IPS-20b (cell line): Measurements from ENCODE around the gene DEXI.

Source experiments
- H3K27ac ChIP-seq: one replicate; pipeline ENCODE4 v1.5.1; 2013; ENCODE audit warnings: low read length
- H3K27me3 ChIP-seq: 2 replicates; pipeline ENCODE4 v1.6.1; 2013; ENCODE audit warnings: mild to moderate bottlenecking, low read length, inconsistent platforms; ENCODE audit not compliant: insufficient read depth
- H3K36me3 ChIP-seq: 2 replicates; pipeline ENCODE4 v1.6.1; 2013; ENCODE audit warnings: low read depth, mild to moderate bottlenecking, inconsistent platforms, low read length, moderate library complexity; ENCODE audit not compliant: insufficient read depth
- H3K4me1 ChIP-seq: 2 replicates; pipeline ENCODE4 v1.6.1; 2013; ENCODE audit warnings: mild to moderate bottlenecking, control low read depth, inconsistent platforms, low read length, moderate library complexity; ENCODE audit not compliant: insufficient read depth
- H3K4me3 ChIP-seq: 2 replicates; pipeline ENCODE4 v1.5.1; 2013; ENCODE audit warnings: mild to moderate bottlenecking, low read length, inconsistent platforms
- H3K9ac ChIP-seq: 2 replicates; pipeline ENCODE4 v1.6.1; 2013; ENCODE audit warnings: low read depth, mild to moderate bottlenecking, inconsistent platforms, low read length, moderate library complexity
- H3K9me3 ChIP-seq: 2 replicates; pipeline ENCODE4 v1.6.1; 2013; ENCODE audit warnings: mild to moderate bottlenecking, low read depth, low read length, inconsistent platforms; ENCODE audit not compliant: insufficient read depth

DEXI gene

GRCh38 chr16:10896723-10897122, 45.5 kb downstream of the DEXI start:
- H3K9me3 ChIP-seq: no peaks in the 10 kb centered on the region
- no peak overlapping the region for H3K9ac ChIP-seq

DNA sequence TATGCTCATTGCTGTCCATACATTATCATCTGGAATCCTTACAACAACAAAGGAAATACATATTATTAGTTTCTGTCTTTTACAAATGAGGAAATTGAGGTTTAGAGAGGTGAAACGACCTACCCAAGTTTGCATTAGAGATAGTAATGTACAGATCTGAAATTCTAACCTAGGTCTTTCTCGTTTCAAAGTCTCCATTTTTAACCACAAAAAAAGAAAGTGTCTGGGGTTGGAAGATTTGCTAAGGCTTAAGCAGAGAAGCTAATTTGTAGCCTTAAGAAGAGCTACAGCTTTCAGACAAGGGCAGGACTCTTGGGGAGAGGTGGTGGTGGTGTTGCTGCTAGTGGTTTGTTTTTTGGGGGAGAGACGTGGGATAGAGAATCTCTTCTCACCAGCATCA, 46.1 kb downstream of the DEXI start:
- H3K27ac ChIP-seq: no peak overlapping the region
- no peak overlapping the region for H3K4me3 ChIP-seq
- no peaks in the 10 kb centered on the region for H3K4me1 ChIP-seq
- no peaks in the 10 kb centered on the region for H3K36me3 ChIP-seq
- H3K9ac ChIP-seq: no peak overlapping the region
- H3K9me3 ChIP-seq: no peaks in the 10 kb centered on the region
- peaks cover 13% of the 10 kb centered on the region for H3K27me3 ChIP-seq

More at GRCh38 chr16:10896723-10897122, 45.5 kb downstream of the DEXI start:
- Histone ChIP-seq H3K27ac (no peak overlapping the region), H3K36me3 (no peaks in the 10 kb centered on the region), H3K4me1 (no peaks in the 10 kb centered on the region), H3K27me3 (peaks cover 13% of the 10 kb centered on the region), H3K4me3 (no peak overlapping the region)

DNA sequence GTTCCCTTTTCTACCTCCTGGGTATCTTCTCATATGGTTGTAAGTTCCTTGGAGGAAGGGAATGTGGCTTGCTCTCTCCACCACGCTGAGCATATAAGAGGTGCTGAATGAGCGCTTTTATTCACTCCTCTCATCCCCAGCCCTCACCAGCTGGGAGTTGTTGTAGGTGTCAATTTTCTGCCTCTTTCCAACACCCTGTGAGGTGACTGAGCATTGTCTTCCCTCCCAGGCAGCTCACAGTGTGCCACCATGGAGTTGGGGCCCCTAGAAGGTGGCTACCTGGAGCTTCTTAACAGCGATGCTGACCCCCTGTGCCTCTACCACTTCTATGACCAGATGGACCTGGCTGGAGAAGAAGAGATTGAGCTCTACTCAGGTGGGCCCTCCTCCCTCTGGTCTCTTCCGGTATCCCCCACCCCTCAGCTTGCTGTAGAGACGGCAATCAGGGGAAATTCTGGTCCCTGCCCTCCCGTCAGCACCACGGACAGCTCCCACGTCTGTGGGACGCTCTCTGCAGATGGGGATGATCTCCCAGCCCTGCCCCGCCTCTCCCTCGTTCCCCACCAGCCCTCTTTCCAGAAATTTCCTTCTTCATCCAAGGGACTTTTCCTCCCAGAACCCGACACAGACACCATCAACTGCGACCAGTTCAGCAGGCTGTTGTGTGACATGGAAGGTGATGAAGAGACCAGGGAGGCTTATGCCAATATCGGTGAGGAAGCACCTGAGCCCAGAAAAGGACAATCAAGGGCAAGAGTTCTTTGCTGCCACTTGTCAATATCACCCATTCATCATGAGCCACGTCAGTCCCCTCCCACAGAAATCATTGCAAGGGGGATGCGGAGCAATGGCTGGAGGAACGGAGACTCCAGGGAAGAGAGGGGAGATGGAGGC, 47.0 kb downstream of the DEXI start:
- Histone ChIP-seq H3K27ac (no peak overlapping the region), H3K4me1 (no peaks in the 10 kb centered on the region), H3K9me3 (no peaks in the 10 kb centered on the region), H3K27me3 (peaks cover 13% of the 10 kb centered on the region), H3K4me3 (no peak overlapping the region), H3K9ac (no peak overlapping the region), H3K36me3 (no peaks in the 10 kb centered on the region)

GRCh38 chr16:10892782-10893318, 49.4 kb downstream of the DEXI start:
- Histone ChIP-seq H3K36me3 (no peaks in the 10 kb centered on the region), H3K9ac (no peak overlapping the region), H3K4me1 (no peaks in the 10 kb centered on the region), H3K27ac (no peak overlapping the region), H3K4me3 (no peak overlapping the region), H3K27me3 (peaks cover 13% of the 10 kb centered on the region), H3K9me3 (no peaks in the 10 kb centered on the region)

GRCh38 chr16:10889855-10890254, 52.4 kb downstream of the DEXI start:
- Histone ChIP-seq H3K27ac (no peak overlapping the region), H3K4me1 (no peaks in the 10 kb centered on the region; the same call in 1 of the 2 replicates), H3K9me3 (no peaks in the 10 kb centered on the region), H3K9ac (no peak overlapping the region), H3K4me3 (no peak overlapping the region), H3K36me3 (no peaks in the 10 kb centered on the region), H3K27me3 (peaks cover 4% of the 10 kb centered on the region; the same call in 1 of the 2 replicates)

DNA sequence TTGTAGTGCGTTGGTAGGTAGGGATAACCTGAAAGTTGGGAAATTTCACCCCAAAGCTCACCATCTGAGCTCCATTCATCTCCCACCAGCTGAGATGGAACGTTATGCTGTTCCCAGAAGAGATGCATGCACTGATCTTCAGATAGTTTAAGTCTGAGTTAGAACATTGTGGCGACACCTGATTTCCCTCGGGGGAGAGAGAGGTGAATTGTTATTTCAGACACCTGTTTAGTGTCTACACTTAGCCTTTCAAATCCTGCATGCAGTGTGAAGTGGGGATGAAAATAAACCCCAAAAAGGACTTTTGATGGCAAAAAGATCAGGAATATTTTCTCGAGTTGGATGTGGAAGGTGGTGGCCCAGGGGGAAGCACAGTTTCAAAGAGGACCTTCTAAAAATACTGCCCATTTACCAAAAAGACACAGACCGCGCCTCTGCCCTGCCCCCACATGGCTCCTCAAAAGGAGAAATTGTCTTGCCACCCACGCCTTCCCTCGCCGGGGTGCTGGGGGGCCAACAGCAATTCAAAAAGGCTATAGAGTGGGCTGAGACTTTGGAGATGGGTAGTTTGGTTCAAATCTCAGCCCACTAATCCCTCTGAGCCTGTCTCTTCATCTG, 53.8 kb downstream of the DEXI start:
- Histone ChIP-seq H3K27me3 (peaks cover 9% of the 10 kb centered on the region; the same call in 1 of the 2 replicates), H3K27ac (no peak overlapping the region), H3K9ac (no peak overlapping the region), H3K4me1 (no peaks in the 10 kb centered on the region; the same call in 1 of the 2 replicates), H3K36me3 (no peaks in the 10 kb centered on the region), H3K4me3 (no peak overlapping the region), H3K9me3 (no peaks in the 10 kb centered on the region)

- Histone ChIP-seq H3K27me3 (peaks cover 22% of the 10 kb centered on the region), H3K27ac (no peak overlapping the region), H3K9ac (no peak overlapping the region), H3K4me3 (no peak overlapping the region), H3K36me3 (no peaks in the 10 kb centered on the region), H3K4me1 (no peaks in the 10 kb centered on the region; the same call in 1 of the 2 replicates), H3K9me3 (no peaks in the 10 kb centered on the region)
Observed at GRCh38 chr16:10885246-10885645, 57.0 kb downstream of the DEXI start.

- Histone ChIP-seq H3K4me1 (peaks cover 3% of the 10 kb centered on the region; the same call in 1 of the 2 replicates), H3K9ac (no peak overlapping the region), H3K36me3 (no peaks in the 10 kb centered on the region), H3K27ac (no peak overlapping the region), H3K27me3 (peaks cover 44% of the 10 kb centered on the region), H3K9me3 (no peaks in the 10 kb centered on the region), H3K4me3 (no peak overlapping the region)
Observed at GRCh38 chr16:10883004-10883403, 59.3 kb downstream of the DEXI start.

GRCh38 chr16:10881479-10882030, 60.7 kb downstream of the DEXI start:
- peaks cover 7% of the 10 kb centered on the region; the same call in 1 of the 2 replicates for H3K4me1 ChIP-seq
- no peak overlapping the region for H3K27ac ChIP-seq
- H3K36me3 ChIP-seq: no peaks in the 10 kb centered on the region
- no peaks in the 10 kb centered on the region for H3K9me3 ChIP-seq
- H3K27me3 ChIP-seq: peaks cover 59% of the 10 kb centered on the region
- no peak overlapping the region for H3K9ac ChIP-seq
- no peak overlapping the region for H3K4me3 ChIP-seq

DNA sequence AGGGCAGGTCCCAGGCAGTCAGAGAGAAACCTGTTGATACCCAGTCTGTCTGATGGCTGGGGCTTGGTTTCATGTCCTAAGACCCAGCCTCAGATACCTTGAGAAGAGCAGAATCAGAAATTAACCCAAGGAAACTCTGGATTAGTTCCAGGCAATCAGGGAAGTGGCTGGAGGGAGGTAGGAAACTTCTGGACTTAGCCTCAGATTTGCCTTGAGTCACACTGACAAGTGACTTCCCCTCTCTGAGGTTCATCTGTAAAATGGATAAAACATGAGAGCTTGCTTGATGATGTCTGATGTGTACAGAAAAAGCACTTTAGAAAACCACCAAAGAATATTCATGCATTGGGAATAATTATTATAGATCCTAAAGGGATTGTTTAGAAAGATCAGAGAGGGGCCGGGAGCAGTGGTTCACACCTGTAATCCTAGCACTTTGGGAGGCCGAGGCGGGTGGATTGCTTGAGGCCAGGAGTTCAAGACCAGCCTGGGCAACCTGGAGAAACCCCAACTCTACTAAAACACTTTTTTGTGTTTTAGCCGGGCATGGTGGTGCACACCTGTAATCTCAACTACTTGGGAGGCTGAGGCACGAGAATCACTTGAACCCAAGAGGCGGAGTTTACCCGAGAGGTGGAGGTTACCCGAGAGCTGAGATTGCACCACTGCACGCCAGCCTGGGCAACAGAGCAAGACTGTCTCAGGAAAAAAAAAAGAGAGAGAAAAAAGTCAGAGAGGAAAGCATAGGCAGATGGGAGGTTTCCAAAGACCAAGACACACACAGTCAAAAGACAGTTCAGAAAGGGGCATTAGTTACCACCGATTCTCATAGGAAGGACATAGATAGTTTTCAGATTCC, 61.4 kb downstream of the DEXI start:
- Histone ChIP-seq H3K27me3 (peaks cover 65% of the 10 kb centered on the region), H3K9me3 (no peaks in the 10 kb centered on the region), H3K27ac (no peak overlapping the region), H3K9ac (no peak overlapping the region), H3K4me3 (no peak overlapping the region), H3K4me1 (peaks cover 7% of the 10 kb centered on the region; the same call in 1 of the 2 replicates), H3K36me3 (no peaks in the 10 kb centered on the region)
